HL-60 (cell line): ENCODE measurements around the gene KRTAP10-2.

Experiments used
- DNase-seq, 2 experiments: peaks; one replicate each; pipeline ENCODE4 v3.0.0-alpha.2; 2010 to 2020; ENCODE audit warnings: low read depth in 1 of 2, low spot score in 1 of 2
- H3K27ac ChIP-seq: fragments of 250-450 bp; sonication (Bioruptor Pico); replicated peaks from 2 replicates; pipeline ENCODE4 v1.5.1; 2020; ENCODE audit warnings: mild to moderate bottlenecking, moderate library complexity
- H3K27me3 ChIP-seq: fragments of 250-450 bp; sonication (Bioruptor Pico); 2 replicates; pipeline ENCODE4 v1.5.1; 2021; ENCODE audit warnings: mild to moderate bottlenecking, moderate library complexity; ENCODE audit not compliant: insufficient read depth, poor library complexity, severe bottlenecking
- H3K4me3 ChIP-seq: replicated peaks from 2 replicates; pipeline ENCODE4 v1.5.1; 2011; ENCODE audit warnings: mild to moderate bottlenecking, control low read depth, low read length; ENCODE audit not compliant: insufficient read depth
- GABPA ChIP-seq: IDR thresholded peaks from 2 replicates; pipeline ENCODE4 v1.6.1; 2012; ENCODE audit warnings: low read depth
- POLR2AphosphoS5 ChIP-seq: IDR thresholded peaks from 2 replicates; pipeline ENCODE4 v1.6.1; 2012; ENCODE audit warnings: low read depth
- SPI1 ChIP-seq: IDR thresholded peaks from 2 replicates; pipeline ENCODE4 v1.6.1; 2012; ENCODE audit warnings: low read depth, mild to moderate bottlenecking, borderline replicate concordance
- TF ChIP-seq, protein P1 (sequence below): IDR thresholded peaks from one replicate; pipeline ENCODE4 v1.5.1; 2011; ENCODE audit warnings: low read length, control low read depth, inconsistent platforms; ENCODE audit not compliant: insufficient read depth
- TF ChIP-seq, protein P2 (sequence below): IDR thresholded peaks from 2 replicates; pipeline ENCODE4 v1.6.1; 2012; ENCODE audit warnings: low read depth; ENCODE audit not compliant: insufficient replicate concordance

Gene KRTAP10-2

DNA sequence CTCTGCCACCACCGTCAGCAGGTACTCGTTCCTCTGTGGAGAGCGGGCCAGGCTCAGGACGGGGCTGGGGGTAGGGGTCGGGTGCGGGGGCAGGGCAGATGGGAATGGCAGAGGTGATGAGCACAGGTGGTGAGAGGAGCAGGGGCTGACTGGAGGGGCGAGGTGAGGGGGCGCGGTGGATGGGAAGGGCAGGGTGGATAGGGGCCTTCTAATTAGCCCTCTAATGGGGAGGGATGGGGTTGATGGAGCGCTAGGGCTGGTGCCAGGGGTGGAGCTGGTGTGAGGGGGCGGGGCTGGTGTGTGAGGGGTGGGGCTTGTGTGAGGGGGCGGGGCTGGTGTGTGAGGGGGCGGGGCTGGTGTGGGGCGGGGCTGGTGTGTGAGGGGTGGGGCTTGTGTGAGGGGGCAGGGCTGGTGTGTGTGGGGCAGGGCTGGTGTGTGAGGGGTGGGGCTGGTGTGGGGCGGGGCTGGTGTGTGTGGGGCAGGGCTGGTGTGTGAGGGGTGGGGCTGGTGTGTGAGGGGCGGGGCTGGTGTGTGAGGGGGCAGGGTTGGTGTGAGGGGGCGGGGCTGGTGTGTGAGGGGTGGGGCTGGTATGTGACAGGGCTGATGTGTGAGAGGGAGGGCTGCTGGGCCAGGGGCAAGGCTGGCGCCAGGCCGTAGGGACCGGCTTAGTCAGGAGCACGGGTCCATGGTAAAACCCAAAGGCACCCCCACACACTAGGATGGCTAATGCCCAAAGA is 17.2 kb downstream of the KRTAP10-2 start:
- TF ChIP-seq SPI1 (no peak), POLR2AphosphoS5 (no peak), GABPA (no peak)
- TF ChIP-seq, protein P1, sequence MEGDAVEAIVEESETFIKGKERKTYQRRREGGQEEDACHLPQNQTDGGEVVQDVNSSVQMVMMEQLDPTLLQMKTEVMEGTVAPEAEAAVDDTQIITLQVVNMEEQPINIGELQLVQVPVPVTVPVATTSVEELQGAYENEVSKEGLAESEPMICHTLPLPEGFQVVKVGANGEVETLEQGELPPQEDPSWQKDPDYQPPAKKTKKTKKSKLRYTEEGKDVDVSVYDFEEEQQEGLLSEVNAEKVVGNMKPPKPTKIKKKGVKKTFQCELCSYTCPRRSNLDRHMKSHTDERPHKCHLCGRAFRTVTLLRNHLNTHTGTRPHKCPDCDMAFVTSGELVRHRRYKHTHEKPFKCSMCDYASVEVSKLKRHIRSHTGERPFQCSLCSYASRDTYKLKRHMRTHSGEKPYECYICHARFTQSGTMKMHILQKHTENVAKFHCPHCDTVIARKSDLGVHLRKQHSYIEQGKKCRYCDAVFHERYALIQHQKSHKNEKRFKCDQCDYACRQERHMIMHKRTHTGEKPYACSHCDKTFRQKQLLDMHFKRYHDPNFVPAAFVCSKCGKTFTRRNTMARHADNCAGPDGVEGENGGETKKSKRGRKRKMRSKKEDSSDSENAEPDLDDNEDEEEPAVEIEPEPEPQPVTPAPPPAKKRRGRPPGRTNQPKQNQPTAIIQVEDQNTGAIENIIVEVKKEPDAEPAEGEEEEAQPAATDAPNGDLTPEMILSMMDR, result no peak
- TF ChIP-seq, protein P2, sequence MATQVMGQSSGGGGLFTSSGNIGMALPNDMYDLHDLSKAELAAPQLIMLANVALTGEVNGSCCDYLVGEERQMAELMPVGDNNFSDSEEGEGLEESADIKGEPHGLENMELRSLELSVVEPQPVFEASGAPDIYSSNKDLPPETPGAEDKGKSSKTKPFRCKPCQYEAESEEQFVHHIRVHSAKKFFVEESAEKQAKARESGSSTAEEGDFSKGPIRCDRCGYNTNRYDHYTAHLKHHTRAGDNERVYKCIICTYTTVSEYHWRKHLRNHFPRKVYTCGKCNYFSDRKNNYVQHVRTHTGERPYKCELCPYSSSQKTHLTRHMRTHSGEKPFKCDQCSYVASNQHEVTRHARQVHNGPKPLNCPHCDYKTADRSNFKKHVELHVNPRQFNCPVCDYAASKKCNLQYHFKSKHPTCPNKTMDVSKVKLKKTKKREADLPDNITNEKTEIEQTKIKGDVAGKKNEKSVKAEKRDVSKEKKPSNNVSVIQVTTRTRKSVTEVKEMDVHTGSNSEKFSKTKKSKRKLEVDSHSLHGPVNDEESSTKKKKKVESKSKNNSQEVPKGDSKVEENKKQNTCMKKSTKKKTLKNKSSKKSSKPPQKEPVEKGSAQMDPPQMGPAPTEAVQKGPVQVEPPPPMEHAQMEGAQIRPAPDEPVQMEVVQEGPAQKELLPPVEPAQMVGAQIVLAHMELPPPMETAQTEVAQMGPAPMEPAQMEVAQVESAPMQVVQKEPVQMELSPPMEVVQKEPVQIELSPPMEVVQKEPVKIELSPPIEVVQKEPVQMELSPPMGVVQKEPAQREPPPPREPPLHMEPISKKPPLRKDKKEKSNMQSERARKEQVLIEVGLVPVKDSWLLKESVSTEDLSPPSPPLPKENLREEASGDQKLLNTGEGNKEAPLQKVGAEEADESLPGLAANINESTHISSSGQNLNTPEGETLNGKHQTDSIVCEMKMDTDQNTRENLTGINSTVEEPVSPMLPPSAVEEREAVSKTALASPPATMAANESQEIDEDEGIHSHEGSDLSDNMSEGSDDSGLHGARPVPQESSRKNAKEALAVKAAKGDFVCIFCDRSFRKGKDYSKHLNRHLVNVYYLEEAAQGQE, result no peak
- no peak overlapping the region for H3K4me3 ChIP-seq
- H3K27me3 ChIP-seq, result no peaks in the 10 kb centered on the region
- no peak overlapping the region for H3K27ac ChIP-seq
- DNase-seq, result no peak

DNA sequence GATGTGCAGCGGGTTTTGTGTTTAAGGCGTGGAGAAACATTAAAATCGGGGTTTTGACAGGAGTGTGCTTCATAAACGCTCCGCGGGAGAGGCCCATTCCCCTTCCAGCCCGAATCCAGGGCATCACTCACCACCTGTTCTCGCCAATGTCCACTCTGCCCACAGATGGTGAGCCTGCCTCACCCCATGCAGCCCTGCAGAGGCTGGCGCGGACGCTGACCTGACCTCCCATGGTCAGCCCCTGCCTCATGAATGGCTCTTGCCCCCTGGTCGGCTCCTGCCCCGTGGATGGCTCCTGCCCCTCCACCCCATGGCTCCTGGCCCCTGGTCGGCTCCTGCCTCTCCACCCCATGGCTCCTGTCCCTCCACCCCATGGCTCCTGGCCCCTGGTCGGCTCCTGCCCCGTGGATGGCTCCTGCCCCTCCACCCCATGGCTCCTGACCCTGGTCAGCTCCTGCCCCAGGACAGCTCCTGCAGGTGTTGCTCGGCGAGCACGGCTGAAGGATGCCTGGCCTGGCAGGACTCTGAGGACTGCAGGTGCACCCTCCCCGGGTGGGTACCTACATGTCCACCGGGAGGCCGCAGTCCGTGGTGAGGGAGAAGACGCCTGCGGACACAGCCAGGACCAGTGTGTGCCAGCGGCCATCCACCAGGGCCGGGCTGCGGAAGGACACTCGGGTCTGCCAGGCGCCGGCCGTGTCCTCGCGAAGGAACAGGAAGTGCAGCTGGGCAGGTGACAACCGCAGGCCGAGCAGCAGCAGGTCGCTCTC is 18.0 kb downstream of the KRTAP10-2 start:
- Histone ChIP-seq H3K4me3 (no peak overlapping the region), H3K27me3 (no peaks in the 10 kb centered on the region), H3K27ac (no peak overlapping the region)
- no peak for DNase-seq
- TF ChIP-seq, protein P2, result no peak
- TF ChIP-seq, protein P1, result no peak
- TF ChIP-seq POLR2AphosphoS5 (no peak), GABPA (no peak), SPI1 (no peak)

DNA sequence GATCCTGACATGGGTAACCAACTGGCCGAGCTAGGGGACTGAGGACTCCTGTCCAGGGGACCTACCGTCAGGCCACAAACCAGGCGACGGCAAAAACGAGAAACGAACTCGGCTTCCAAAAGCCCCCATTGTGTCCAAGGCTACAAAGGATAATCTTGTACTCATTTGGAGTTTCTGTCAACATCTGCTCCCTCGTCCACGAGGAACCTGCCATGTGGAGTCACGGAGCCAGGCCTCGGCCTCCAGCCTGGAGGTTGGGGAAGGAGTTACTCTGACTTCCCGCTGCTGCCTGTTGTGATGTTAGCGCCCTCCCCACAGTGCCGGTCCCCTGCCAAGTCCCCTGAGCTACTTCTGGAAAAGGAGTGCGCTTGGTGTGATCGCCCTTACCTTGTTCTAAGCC is 18.6 kb downstream of the KRTAP10-2 start:
- Histone ChIP-seq H3K27me3 (no peaks in the 10 kb centered on the region), H3K27ac (no peak overlapping the region), H3K4me3 (no peak overlapping the region)
- TF ChIP-seq SPI1 (no peak), POLR2AphosphoS5 (no peak), GABPA (no peak)
- TF ChIP-seq, protein P1, result no peak
- TF ChIP-seq, protein P2, result no peak
- no peak for DNase-seq
